ENCODE measurements around the gene PTPRN2. TPM values are rescaled to one million over a fixed set of nuclear protein-coding genes. Genes with fewer than 3 reads are reported as not detected.

PTPRN2 gene
- total and polyA plus RNA-seq, 9 of the 15 experiments (the other 6 are each of a cell fraction or from before 2014, with no cell fraction given) = not detected

- TF ChIP-seq ZNF655 (CRISPR knock-in tag; IDR thresholded peaks at IDR 0.05) (no peak), ARHGAP35 (IDR thresholded peaks at IDR 0.05; ENCODE audit: partially characterized antibody) (peak; percentile 34), CEBPB (tag; IDR thresholded peaks at IDR 0.05) (no peak), CBX1 (IDR thresholded peaks at IDR 0.05; ENCODE audit: low read depth) (no peak), ZBTB49 (CRISPR knock-in tag; IDR thresholded peaks at IDR 0.05; ENCODE audit: borderline replicate concordance) (no peak), BCOR (IDR thresholded peaks at IDR 0.05) (peak; percentile 46; the same call in 1 of the 2 replicates), NBN (IDR thresholded peaks at IDR 0.05; ENCODE audit: low read depth) (no peak), KAT7 (CRISPR knock-in tag; IDR thresholded peaks at IDR 0.05; ENCODE audit: borderline replicate concordance) (no peak), FIP1L1 (IDR thresholded peaks at IDR 0.05; ENCODE audit: low read depth, low read length, poor library complexity, severe bottlenecking) (no peak), EHMT2 (IDR thresholded peaks at IDR 0.05) (peak; percentile 51; the same call in 1 of the 2 replicates), NFIC (IDR thresholded peaks at IDR 0.05) (no peak), GATA2 (CRISPR knock-in tag; IDR thresholded peaks at IDR 0.05) (no peak; the same call in 1 of the 2 replicates), MLLT1 (IDR thresholded peaks at IDR 0.05) (0 out of 4 replicates have a peak, but pooled peaks of 1 of the 2 experiments have one; percentile 43), KDM5B (IDR thresholded peaks at IDR 0.05; ENCODE audit: insufficient replicate concordance, low read depth, low read length) (no peak), ZBTB2 (IDR thresholded peaks at IDR 0.05) (peak; percentile 74; the same call in 1 of the 2 replicates), ZNF324 (CRISPR knock-in tag; IDR thresholded peaks at IDR 0.05) (no peak), HDGF (IDR thresholded peaks at IDR 0.05) (0 out of 2 replicates have a peak, but pooled peaks have one; percentile 38), FOXA1 (IDR thresholded peaks at IDR 0.05; ENCODE audit: borderline replicate concordance) (no peak), TBP (optimal IDR thresholded peaks at IDR 0.05; ENCODE audit: low read depth, low read length) (no peak), NR4A1 (CRISPR knock-in tag; IDR thresholded peaks at IDR 0.05) (no peak), NR4A1 (tag; IDR thresholded peaks at IDR 0.05) (no peak), ETS1 (conservative IDR thresholded peaks at IDR 0.05; ENCODE audit: control insufficient read depth, low read depth, low read length) (no peak), FUS (optimal IDR thresholded peaks at IDR 0.05; ENCODE audit: low read depth, low read length) (no peak), RFX5 (IDR thresholded peaks at IDR 0.05; ENCODE audit: low read depth, low read length) (no peak)
These were observed 621.1 kb downstream of the PTPRN2 start (continued) for GRCh38 chr7:157966490-157966889.
